T1000 (cell line): ENCODE measurements around the gene CLCN7.

Experiments
- DNase-seq: peaks from one replicate; lab custom pipeline; 2025; ENCODE audit warnings: mixed read lengths; lab: John Stamatoyannopoulos, UW

The CLCN7 gene

DNA sequence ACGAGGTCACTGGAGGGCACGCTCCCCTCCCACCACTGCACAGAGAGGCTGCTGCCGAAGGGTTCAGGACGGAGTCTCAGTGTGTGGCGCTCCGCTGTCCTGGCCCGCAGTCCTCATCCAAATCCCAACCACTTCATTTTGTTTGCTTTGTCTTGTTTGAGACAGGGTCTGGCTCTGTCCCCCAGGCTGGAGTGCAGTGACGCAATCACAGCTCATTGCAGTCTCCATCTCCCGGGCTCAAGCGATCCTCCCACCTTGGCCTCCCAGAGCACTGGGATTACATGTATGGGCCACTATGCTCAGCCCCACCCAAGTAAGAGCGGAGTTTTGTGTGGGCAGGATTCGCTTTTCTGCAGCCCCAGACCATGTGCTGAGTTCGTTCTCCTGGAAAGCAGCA is 73.1 kb downstream of the CLCN7 start:
- no peak for DNase-seq

DNA sequence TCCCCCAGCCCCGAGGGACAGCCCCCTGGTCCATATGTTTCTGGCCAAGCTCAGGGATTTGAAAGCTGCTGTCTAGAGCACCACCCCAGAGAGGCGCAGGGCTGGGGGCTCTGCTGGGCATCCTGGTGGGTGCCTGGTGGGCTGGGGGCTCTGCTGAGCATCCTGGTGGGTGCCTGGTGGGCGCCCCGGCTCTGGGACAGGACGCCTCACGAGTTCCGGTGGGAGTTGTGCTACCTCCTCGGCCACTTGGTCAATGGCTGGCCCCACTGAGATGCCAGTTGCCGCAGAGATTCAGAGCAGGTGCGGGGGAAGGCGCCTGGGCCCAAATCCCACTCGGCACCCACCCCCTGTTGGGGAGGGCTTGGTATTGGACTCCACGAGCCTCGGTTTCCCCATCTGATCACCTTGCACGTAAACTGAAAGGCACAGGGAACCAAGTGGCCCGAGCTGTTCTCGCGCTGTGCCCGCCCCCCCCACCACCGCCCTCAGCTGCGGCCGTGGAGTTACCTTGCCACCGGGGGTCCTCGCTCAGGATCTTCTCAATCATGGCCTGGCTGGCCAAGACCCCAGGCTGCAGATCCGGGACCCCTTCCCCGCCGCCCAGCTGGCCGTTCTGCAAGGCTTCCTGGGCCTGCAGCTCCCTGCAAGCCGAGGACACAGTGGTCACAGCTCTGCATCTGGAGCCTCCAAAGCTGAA is 73.6 kb downstream of the CLCN7 start:
- DNase-seq, result no peak

GRCh38 chr16:1398826-1399581 is 75.8 kb downstream of the CLCN7 start:
- no peak for DNase-seq

GRCh38 chr16:1398351-1398750 is 76.5 kb downstream of the CLCN7 start:
- DNase-seq, result no peak

- no peak for DNase-seq
Measured at GRCh38 chr16:1397779-1398178, 77.0 kb downstream of the CLCN7 start.

DNA sequence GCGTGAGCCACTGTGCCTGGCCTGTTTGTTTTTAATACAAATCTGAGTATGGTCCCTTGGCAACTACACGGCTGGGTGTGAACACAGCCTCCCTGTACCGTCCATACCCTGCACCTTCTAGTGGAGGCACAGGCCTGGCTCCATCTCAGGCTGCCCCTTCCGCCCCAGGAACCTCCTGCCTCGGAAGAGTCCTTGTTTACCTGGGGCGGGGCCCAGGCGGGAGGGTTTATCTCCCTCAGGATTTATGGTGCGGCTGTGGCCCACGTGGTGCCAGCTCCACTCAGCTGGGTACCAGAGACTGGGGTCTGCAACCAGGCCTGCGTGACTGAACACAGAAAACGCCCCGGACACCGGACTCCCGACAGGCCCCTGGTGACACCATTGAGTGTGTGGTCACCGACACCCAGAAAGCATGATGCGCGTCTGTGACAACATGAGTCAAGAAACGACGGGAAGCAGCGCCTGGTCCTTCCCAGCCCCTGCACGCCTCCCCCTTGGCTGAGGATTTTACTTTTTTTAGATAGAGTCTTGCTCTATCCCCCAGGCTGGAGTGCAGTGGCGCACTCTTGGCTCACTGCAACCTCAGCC is 79.3 kb downstream of the CLCN7 start:
- DNase-seq, result no peak
